ENCODE results near the gene KRT14.

Gene KRT14

GRCh38 chr17:41532947-41533570 lies 53.6 kb downstream of the KRT14 start:
- TF ChIP-seq EZH2 (IDR thresholded peaks at IDR 0.05; ENCODE audit: borderline replicate concordance, low read depth, low read length, severe bottlenecking) = no peak
- TF ChIP-seq, protein P1, sequence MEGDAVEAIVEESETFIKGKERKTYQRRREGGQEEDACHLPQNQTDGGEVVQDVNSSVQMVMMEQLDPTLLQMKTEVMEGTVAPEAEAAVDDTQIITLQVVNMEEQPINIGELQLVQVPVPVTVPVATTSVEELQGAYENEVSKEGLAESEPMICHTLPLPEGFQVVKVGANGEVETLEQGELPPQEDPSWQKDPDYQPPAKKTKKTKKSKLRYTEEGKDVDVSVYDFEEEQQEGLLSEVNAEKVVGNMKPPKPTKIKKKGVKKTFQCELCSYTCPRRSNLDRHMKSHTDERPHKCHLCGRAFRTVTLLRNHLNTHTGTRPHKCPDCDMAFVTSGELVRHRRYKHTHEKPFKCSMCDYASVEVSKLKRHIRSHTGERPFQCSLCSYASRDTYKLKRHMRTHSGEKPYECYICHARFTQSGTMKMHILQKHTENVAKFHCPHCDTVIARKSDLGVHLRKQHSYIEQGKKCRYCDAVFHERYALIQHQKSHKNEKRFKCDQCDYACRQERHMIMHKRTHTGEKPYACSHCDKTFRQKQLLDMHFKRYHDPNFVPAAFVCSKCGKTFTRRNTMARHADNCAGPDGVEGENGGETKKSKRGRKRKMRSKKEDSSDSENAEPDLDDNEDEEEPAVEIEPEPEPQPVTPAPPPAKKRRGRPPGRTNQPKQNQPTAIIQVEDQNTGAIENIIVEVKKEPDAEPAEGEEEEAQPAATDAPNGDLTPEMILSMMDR (IDR thresholded peaks at IDR 0.05; ENCODE audit: borderline replicate concordance, extremely low read depth, low read length, poor library complexity, severe bottlenecking) = no peak
- Histone ChIP-seq H3K36me3 (ENCODE audit: insufficient read depth, low read length) (no peaks in the 10 kb centered on the region), H3K9ac (ENCODE audit: low read depth, low read length) (no peak overlapping the region), H4K20me1 (ENCODE audit: insufficient read depth, low read length) (no peaks in the 10 kb centered on the region; the same call in none of the 2 replicates), H3K27ac (ENCODE audit: low read length) (no peak overlapping the region), H3K4me1 (ENCODE audit: insufficient read depth, low read length) (no peaks in the 10 kb centered on the region), H3K27me3 (ENCODE audit: insufficient read depth, low read length, poor library complexity) (peaks cover 39% of the 10 kb centered on the region), H2AFZ (ENCODE audit: low read depth, low read length) (no peak overlapping the region), H3K9me3 (ENCODE audit: insufficient read depth, low read length, severe bottlenecking) (no peaks in the 10 kb centered on the region), H3K79me2 (ENCODE audit: insufficient read depth, low read length) (no peaks in the 10 kb centered on the region), H3K4me2 (ENCODE audit: insufficient read depth, low read length) (no peak overlapping the region), H3K4me3 (ENCODE audit: low read depth in 1 of 2, low read length in 2 of 2) (no peak overlapping the region)
- ATAC-seq (ENCODE audit: insufficient read depth, low read depth) = no peak
- no peak for DNase-seq
